ENCODE results near the gene HMCES.
A peak's percentile ranks its signal among the peaks of the same experiment; 100 is the strongest.

Gene HMCES

DNA sequence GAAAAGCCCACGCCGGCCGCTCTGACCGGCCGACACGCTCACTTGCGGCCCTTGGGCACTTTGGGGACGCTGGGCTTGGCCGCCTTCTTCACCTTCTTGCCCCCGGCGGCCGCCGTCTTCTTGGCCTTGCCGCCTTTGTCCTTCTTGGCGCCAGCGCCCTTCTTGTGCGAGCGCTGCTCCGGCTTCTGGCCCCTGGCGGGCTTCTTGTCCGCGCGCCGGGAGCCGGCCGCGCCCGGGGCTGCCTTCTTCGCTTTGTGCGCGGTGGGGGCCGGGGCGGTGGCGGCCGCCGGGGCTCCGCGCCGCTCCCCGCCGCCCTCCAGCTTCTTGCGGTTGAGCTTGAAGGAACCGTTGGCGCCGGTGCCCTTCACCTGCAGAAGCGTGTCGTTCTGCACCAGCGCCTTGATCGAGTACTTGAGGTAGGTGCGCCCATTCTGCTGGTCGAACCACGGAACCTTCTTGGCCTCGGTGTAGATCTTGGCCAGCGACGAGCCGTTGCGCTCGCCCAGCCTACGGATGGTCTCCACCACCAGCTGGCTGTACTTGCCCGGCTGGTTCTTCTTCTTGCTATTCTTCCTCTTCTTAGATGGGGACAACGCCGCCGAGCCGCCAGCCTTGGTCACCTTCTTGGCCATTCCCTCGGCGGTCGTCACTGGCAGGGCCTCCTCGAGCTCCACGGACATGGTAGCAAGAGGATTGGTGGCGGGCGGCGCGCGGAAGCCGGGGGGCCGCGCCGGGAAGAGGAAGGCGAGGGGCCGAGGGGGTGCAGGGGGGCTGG is 36.7 kb downstream of the HMCES start:
- peak overlapping the region; percentile 54 for H3K27ac ChIP-seq
- TF ChIP-seq, protein P1, sequence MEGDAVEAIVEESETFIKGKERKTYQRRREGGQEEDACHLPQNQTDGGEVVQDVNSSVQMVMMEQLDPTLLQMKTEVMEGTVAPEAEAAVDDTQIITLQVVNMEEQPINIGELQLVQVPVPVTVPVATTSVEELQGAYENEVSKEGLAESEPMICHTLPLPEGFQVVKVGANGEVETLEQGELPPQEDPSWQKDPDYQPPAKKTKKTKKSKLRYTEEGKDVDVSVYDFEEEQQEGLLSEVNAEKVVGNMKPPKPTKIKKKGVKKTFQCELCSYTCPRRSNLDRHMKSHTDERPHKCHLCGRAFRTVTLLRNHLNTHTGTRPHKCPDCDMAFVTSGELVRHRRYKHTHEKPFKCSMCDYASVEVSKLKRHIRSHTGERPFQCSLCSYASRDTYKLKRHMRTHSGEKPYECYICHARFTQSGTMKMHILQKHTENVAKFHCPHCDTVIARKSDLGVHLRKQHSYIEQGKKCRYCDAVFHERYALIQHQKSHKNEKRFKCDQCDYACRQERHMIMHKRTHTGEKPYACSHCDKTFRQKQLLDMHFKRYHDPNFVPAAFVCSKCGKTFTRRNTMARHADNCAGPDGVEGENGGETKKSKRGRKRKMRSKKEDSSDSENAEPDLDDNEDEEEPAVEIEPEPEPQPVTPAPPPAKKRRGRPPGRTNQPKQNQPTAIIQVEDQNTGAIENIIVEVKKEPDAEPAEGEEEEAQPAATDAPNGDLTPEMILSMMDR (conservative IDR thresholded peaks at IDR 0.05; ENCODE audit: low read depth, low read length) = no peak
- no peaks in the 10 kb centered on the region for H3K79me2 ChIP-seq (ENCODE audit: insufficient read depth, low read depth)
- peaks cover 62% of the 10 kb centered on the region for H3K4me1 ChIP-seq (ENCODE audit: low read depth, poor library complexity, severe bottlenecking)
- H4K20me1 ChIP-seq (ENCODE audit: insufficient read depth) = no peaks in the 10 kb centered on the region
- H3K4me2 ChIP-seq = peak overlapping the region; percentile 97
- H3K9ac ChIP-seq = peak overlapping the region; percentile 93
- no peaks in the 10 kb centered on the region for H3K36me3 ChIP-seq (ENCODE audit: insufficient read depth)
- no peaks in the 10 kb centered on the region for H3K27me3 ChIP-seq (ENCODE audit: insufficient read depth, low read depth)
- H2AFZ ChIP-seq (ENCODE audit: low read depth) = peak overlapping the region; percentile 12; the same call in 1 of the 2 replicates
- H3K4me3 ChIP-seq (IDR thresholded peaks at IDR 0.05; ENCODE audit: insufficient read depth, low read depth, low read length) = peak overlapping the region; percentile 78

GRCh38 chr3:129315998-129316247 is 37.3 kb downstream of the HMCES start:
- H3K27me3 ChIP-seq (ENCODE audit: insufficient read depth, low read depth) = no peaks in the 10 kb centered on the region
- peak overlapping the region; percentile 86 for H3K4me3 ChIP-seq (IDR thresholded peaks at IDR 0.05; ENCODE audit: insufficient read depth, low read depth, low read length)
- no peaks in the 10 kb centered on the region for H3K79me2 ChIP-seq (ENCODE audit: insufficient read depth, low read depth)
- no peaks in the 10 kb centered on the region for H4K20me1 ChIP-seq (ENCODE audit: insufficient read depth)
- H3K4me2 ChIP-seq = 0 out of 2 replicates have a peak overlapping the region, but pooled peaks have one; percentile 68
- no peaks in the 10 kb centered on the region for H3K36me3 ChIP-seq (ENCODE audit: insufficient read depth)
- peak overlapping the region; percentile 93 for H3K9ac ChIP-seq
- H2AFZ ChIP-seq (ENCODE audit: low read depth) = peak overlapping the region; percentile 98; the same call in 1 of the 2 replicates
- H3K27ac ChIP-seq = peak overlapping the region; percentile 82
- peaks cover 56% of the 10 kb centered on the region for H3K4me1 ChIP-seq (ENCODE audit: low read depth, poor library complexity, severe bottlenecking)
- TF ChIP-seq, protein P1 (conservative IDR thresholded peaks at IDR 0.05; ENCODE audit: low read depth, low read length) = no peak

DNA sequence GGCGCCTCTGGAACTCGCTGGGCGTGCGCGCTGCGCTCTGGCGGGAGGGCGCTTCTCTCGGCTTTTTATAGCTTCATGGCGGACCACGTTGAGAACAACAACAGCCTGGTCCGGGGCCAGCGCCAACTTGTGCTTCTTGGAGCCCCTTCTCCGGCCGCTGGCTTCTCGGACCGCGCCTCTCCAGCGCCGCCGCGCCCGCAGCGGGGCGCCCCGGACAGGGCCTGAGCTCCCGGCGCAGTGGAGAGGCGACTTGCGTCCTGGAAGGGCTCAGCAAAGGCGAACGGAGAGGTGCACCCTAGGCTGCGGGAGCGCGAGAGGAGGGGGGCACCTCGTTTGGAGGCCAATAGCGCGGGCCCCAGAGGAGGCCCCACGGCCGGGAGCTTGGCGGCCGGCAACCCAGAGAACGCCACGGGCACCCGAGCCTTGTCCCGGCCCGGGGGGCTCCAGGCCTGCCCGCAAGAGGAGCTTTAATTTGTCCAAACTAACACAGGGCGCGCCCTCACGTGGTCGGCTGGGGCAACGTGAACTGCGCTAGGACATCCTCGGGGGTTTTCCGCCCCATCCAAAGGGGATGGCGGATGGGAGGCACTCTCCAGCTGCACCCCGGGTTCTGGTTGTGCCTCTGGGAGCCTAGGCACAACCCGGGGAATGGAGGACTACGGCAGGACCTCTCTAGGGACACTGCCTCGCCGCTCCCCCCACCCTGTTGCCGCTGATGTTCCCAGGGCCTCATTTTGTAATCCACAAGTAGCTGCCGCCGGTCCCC is 37.8 kb downstream of the HMCES start:
- Histone ChIP-seq H3K4me3 (IDR thresholded peaks at IDR 0.05; ENCODE audit: insufficient read depth, low read depth, low read length) (peak overlapping the region; percentile 86), H3K36me3 (ENCODE audit: insufficient read depth) (no peaks in the 10 kb centered on the region), H3K27ac (peak overlapping the region; percentile 82), H4K20me1 (ENCODE audit: insufficient read depth) (no peaks in the 10 kb centered on the region), H3K4me1 (ENCODE audit: low read depth, poor library complexity, severe bottlenecking) (peaks cover 51% of the 10 kb centered on the region), H3K4me2 (peak overlapping the region; percentile 68), H2AFZ (ENCODE audit: low read depth) (peak overlapping the region; percentile 98), H3K9ac (peak overlapping the region; percentile 93), H3K27me3 (ENCODE audit: insufficient read depth, low read depth) (no peaks in the 10 kb centered on the region), H3K79me2 (ENCODE audit: insufficient read depth, low read depth) (no peaks in the 10 kb centered on the region)
- TF ChIP-seq, protein P1 (conservative IDR thresholded peaks at IDR 0.05; ENCODE audit: low read depth, low read length) = peak; percentile 81

GRCh38 chr3:129317014-129317771 is 38.5 kb downstream of the HMCES start:
- Histone ChIP-seq H3K27ac (peak overlapping the region; percentile 82; the same call in 1 of the 2 replicates), H3K4me1 (ENCODE audit: low read depth, poor library complexity, severe bottlenecking) (peaks cover 44% of the 10 kb centered on the region), H3K9ac (peak overlapping the region; percentile 93; the same call in 1 of the 2 replicates), H4K20me1 (ENCODE audit: insufficient read depth) (no peaks in the 10 kb centered on the region), H2AFZ (ENCODE audit: low read depth) (peak overlapping the region; percentile 98), H3K4me3 (IDR thresholded peaks at IDR 0.05; ENCODE audit: insufficient read depth, low read depth, low read length) (no peak overlapping the region), H3K36me3 (ENCODE audit: insufficient read depth) (no peaks in the 10 kb centered on the region), H3K27me3 (ENCODE audit: insufficient read depth, low read depth) (no peaks in the 10 kb centered on the region), H3K79me2 (ENCODE audit: insufficient read depth, low read depth) (no peaks in the 10 kb centered on the region), H3K4me2 (peak overlapping the region; percentile 68)
- TF ChIP-seq, protein P1 (conservative IDR thresholded peaks at IDR 0.05; ENCODE audit: low read depth, low read length) = no peak
